ENCODE data around the gene PLCL1. TPM values are rescaled to one million over a fixed set of nuclear protein-coding genes. Genes with fewer than 3 reads are reported as not detected.

The PLCL1 gene
- total RNA-seq, 1 experiment from 2014 or later: 0.07 TPM

DNA sequence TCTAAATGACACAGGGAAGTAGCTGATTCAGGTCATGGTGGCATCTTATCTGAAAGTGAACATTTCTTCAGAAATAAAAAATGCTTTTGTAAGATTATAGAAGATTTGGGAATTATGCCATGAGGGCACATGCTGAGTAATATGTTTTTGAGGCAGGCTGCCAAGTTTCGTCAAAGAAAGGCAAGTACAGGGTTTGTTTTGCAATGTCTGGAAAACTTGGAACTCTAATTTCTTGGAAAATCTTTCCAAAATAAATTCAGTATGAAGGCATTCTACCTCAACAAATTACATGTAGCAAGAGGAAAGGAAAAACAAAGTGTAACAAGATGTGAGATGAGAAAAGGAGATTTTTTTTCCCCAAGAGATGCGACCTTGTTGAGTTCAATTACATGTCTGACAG, 167.7 kb downstream of the PLCL1 start (continued):
- TF ChIP-seq, protein P1, sequence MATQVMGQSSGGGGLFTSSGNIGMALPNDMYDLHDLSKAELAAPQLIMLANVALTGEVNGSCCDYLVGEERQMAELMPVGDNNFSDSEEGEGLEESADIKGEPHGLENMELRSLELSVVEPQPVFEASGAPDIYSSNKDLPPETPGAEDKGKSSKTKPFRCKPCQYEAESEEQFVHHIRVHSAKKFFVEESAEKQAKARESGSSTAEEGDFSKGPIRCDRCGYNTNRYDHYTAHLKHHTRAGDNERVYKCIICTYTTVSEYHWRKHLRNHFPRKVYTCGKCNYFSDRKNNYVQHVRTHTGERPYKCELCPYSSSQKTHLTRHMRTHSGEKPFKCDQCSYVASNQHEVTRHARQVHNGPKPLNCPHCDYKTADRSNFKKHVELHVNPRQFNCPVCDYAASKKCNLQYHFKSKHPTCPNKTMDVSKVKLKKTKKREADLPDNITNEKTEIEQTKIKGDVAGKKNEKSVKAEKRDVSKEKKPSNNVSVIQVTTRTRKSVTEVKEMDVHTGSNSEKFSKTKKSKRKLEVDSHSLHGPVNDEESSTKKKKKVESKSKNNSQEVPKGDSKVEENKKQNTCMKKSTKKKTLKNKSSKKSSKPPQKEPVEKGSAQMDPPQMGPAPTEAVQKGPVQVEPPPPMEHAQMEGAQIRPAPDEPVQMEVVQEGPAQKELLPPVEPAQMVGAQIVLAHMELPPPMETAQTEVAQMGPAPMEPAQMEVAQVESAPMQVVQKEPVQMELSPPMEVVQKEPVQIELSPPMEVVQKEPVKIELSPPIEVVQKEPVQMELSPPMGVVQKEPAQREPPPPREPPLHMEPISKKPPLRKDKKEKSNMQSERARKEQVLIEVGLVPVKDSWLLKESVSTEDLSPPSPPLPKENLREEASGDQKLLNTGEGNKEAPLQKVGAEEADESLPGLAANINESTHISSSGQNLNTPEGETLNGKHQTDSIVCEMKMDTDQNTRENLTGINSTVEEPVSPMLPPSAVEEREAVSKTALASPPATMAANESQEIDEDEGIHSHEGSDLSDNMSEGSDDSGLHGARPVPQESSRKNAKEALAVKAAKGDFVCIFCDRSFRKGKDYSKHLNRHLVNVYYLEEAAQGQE (IDR thresholded peaks at IDR 0.05; ENCODE audit: low read depth): no peak
- TF ChIP-seq SRF (IDR thresholded peaks at IDR 0.05; ENCODE audit: low read depth) (no peak), FOSL1 (IDR thresholded peaks at IDR 0.05; ENCODE audit: low read depth) (no peak), JUND (IDR thresholded peaks at IDR 0.05) (no peak), EGR1 (IDR thresholded peaks at IDR 0.05; ENCODE audit: low read depth) (no peak), EZH2 (IDR thresholded peaks at IDR 0.05) (no peak), SP1 (IDR thresholded peaks at IDR 0.05; ENCODE audit: low read depth) (no peak), CBX3 (IDR thresholded peaks at IDR 0.05; ENCODE audit: low read depth) (no peak)

DNA sequence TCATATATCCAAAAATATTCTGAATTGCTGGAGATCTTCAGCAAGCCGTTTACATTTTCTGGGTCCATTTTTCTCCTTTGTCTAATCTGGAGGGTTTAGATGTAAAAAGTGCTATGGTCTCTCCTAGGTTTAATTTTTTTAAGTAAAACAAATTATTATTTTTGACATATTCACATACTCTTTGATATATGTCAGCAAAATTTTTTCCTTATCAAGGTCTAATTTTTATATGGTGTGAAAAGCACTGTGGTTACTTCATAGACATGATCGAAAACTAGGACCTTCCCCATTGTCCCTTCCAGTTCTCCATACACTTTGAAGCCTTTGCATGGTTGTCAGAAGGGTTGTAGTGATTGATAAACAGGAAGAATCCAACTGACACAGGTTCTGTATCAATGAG, 168.2 kb downstream of the PLCL1 start:
- no peaks in the 10 kb centered on the region for H3K4me1 ChIP-seq (ENCODE audit: control insufficient read depth in 1 of 2, insufficient read depth in 2 of 2, low read length in 2 of 2)
- intact Hi-C loops (cut with micrococcal nuclease): no loop called here
- no peak overlapping the region for H3K27ac ChIP-seq (ENCODE audit: low read depth, low read length)
- no peaks in the 10 kb centered on the region for H4K20me1 ChIP-seq (ENCODE audit: insufficient read depth)
- H3K9ac ChIP-seq (ENCODE audit: low read length): no peak overlapping the region
- H2AFZ ChIP-seq (ENCODE audit: low read depth, low read length, poor library complexity, severe bottlenecking): no peak overlapping the region
- ChIA-PET RAD21 (ENCODE audit: low non-redundant PET in 1 of 2, low total read pairs in 2 of 2, uncharacterized antibody in 2 of 2, unreplicated experiment in 2 of 2) (no interaction called here), CTCF (no interaction called here), POLR2A (no interaction called here)
- no peaks in the 10 kb centered on the region for H3K9me3 ChIP-seq (ENCODE audit: control insufficient read depth in 1 of 2, insufficient read depth in 1 of 2, low read depth in 1 of 2, low read length in 2 of 2)
- no peak for TF ChIP-seq TCF7L2 (IDR thresholded peaks at IDR 0.05; ENCODE audit: borderline replicate concordance, extremely low read depth, insufficient read depth, insufficient read length)
- no peak overlapping the region for H3K4me2 ChIP-seq (ENCODE audit: low read length)
- peaks cover 6% of the 10 kb centered on the region; the same call in 1 of the 2 replicates for H3K27me3 ChIP-seq (ENCODE audit: insufficient read depth, low read length)
- H3K36me3 ChIP-seq (ENCODE audit: control insufficient read depth in 1 of 2, insufficient read depth in 2 of 2, low read length in 2 of 2): no peaks in the 10 kb centered on the region
- no peak overlapping the region for H3K4me3 ChIP-seq (replicated peaks in 1 of 2; ENCODE audit: low read depth in 1 of 2, low read length in 2 of 2)
- no peaks in the 10 kb centered on the region for H3K9me2 ChIP-seq (ENCODE audit: insufficient read depth)
- no peak for DNase-seq (ENCODE audit: low read depth, low spot score)
- no peaks in the 10 kb centered on the region for H3K79me2 ChIP-seq (ENCODE audit: insufficient read depth, low read length)
- no peak for ATAC-seq
- BruUV-seq (replicated peaks): no TSS peak

Measured in HCT116 (cell line).